K562 treated with DMSO at 1 percent for 24 hours (cell line): Measurements from ENCODE around the gene COL6A5. TPM values are rescaled to one million over a fixed set of nuclear protein-coding genes. Genes with fewer than 3 reads are reported as not detected.

Experiments used
- total RNA-seq: library from RNA; unstranded; fragments of 300-600 nt; gene quantifications from 2 replicates; pipeline ENCODE4 v1.2.3, GENCODE V29; 2022; ENCODE audit warnings: low read depth; ENCODE audit not compliant: insufficient read depth

The COL6A5 gene, protein sequence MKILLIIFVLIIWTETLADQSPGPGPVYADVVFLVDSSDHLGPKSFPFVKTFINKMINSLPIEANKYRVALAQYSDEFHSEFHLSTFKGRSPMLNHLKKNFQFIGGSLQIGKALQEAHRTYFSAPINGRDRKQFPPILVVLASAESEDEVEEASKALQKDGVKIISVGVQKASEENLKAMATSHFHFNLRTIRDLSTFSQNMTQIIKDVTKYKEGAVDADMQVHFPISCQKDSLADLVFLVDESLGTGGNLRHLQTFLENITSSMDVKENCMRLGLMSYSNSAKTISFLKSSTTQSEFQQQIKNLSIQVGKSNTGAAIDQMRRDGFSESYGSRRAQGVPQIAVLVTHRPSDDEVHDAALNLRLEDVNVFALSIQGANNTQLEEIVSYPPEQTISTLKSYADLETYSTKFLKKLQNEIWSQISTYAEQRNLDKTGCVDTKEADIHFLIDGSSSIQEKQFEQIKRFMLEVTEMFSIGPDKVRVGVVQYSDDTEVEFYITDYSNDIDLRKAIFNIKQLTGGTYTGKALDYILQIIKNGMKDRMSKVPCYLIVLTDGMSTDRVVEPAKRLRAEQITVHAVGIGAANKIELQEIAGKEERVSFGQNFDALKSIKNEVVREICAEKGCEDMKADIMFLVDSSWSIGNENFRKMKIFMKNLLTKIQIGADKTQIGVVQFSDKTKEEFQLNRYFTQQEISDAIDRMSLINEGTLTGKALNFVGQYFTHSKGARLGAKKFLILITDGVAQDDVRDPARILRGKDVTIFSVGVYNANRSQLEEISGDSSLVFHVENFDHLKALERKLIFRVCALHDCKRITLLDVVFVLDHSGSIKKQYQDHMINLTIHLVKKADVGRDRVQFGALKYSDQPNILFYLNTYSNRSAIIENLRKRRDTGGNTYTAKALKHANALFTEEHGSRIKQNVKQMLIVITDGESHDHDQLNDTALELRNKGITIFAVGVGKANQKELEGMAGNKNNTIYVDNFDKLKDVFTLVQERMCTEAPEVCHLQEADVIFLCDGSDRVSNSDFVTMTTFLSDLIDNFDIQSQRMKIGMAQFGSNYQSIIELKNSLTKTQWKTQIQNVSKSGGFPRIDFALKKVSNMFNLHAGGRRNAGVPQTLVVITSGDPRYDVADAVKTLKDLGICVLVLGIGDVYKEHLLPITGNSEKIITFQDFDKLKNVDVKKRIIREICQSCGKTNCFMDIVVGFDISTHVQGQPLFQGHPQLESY (N-terminal part only)
- total RNA-seq, result 2.0 TPM in 2 replicates

DNA sequence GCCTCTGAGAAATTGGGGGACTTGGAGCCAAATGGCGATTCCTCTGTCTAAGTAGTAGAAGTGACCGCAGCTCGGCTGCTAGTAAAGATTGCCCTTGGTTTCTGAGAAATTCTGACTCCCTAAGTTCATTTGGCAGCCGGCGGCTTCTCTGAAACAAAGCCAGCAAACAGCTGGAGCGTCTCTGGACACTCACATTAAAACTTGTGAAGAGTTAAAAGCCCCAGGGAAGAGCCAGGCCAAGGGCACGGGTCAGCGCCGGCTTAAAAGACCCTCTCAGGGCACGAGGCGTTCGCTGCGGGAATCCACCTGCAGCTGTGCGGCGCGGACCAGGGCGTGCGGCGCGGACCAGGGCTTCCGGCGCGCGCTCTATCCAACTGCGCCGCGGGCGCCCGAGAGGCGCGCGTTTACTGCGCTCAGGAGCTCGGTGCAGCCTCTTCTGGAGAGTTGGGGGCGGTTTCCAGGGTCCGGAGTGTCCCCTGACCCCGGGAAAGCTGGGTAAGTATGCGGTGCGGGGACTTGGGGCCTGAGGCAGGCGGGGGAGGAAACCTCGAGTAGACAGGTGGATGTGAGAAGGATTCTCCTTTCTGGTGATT is at the start of gene COL6A5:
Gene COL6A5 (plus strand): TSS at position 186 of the 593 bp plus-strand sequence. CDS start 27,967 bp downstream, outside the sequence.

DNA sequence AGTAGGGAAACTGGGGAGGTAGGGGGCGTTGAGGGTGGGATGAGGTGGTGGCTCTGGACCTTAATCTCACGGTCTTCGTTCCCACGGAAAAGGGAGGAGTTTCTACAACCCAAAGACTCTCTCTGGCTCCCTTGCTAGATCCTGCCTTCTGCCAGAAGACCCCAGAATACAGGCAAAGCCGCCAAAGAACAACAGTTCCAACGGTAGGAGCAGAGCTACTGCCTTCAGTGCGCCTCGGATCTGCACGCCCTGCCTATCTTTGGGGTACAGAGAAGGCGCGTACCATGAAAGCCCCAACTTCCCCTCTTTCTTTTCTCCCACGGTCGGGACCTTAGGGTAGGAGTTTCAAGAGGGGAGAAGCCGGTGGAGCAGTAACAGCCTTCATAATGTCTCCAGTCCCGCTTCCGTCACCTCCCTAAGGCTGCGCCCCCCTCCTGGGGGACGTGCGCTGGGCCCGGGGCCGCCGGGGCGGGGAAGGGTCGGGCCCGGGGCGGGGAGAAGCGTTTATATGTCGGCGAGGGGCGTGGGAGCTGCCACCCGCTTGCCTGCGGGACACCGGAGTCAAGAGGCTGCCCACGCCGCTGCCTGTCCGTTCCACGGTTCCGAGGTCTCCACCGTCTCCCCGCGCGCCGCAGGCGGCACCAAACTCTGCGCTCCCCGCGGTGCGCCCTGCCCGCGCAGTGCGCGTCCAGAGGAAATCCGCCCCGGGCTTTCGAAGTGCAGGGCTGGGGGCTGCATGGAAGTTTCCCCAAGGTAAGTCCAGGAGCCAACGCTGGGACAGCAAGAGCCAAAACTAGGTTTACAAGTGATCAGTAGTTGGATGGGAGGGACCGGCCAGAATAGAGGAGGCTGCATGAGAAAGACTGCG is 171.4 kb downstream of the COL6A5 start, which contains the start of gene COL6A6:
Gene COL6A6 (plus strand): TSS at position 533 of the 868 bp plus-strand sequence. CDS start 43,188 bp downstream, outside the sequence.

Other genes starting within 250 kb of the COL6A5 start
- 0.06 TPM in 2 replicates for gene COL6A6, start 171.5 kb downstream of the COL6A5 start, total RNA-seq